H9 (cell line): ENCODE results near the gene ANKRD16. TPM values are rescaled to one million over a fixed set of nuclear protein-coding genes. Genes with fewer than 3 reads are reported as not detected.
"Not testable (repeated sequence)": the region's sequence is repeated elsewhere in the genome, so short reads cannot be mapped to it uniquely, and the experiment has no call there.

Source experiments
- DNase-seq: peaks from one replicate; pipeline ENCODE4 v3.0.0-alpha.2; 2017
- H2AFZ ChIP-seq: one replicate; pipeline ENCODE4 v1.6.1; 2013; ENCODE audit warnings: mild to moderate bottlenecking, low read length, control low read depth, moderate library complexity
- H2AK5ac ChIP-seq: 2 replicates; pipeline ENCODE4 v1.6.1; 2013; ENCODE audit warnings: low read length, control low read depth, mixed read lengths; ENCODE audit not compliant: insufficient read length
- H2BK120ac ChIP-seq: one replicate; pipeline ENCODE4 v1.6.1; 2013; ENCODE audit warnings: low read depth, mild to moderate bottlenecking, low read length, control low read depth, inconsistent platforms; ENCODE audit not compliant: poor library complexity, severe bottlenecking
- H2BK12ac ChIP-seq: 2 replicates; pipeline ENCODE4 v1.6.1; 2013; ENCODE audit warnings: low read length, control low read depth, mixed read lengths, low read depth; ENCODE audit not compliant: insufficient read length
- H2BK15ac ChIP-seq: 2 replicates; pipeline ENCODE4 v1.6.1; 2013; ENCODE audit warnings: low read depth, low read length, control low read depth
- H2BK20ac ChIP-seq: one replicate; pipeline ENCODE4 v1.6.1; 2013; ENCODE audit warnings: low read depth, mild to moderate bottlenecking, low read length, control low read depth, inconsistent platforms; ENCODE audit not compliant: poor library complexity, severe bottlenecking
- H2BK5ac ChIP-seq: 2 replicates; pipeline ENCODE4 v1.6.1; 2013; ENCODE audit warnings: low read length, control low read depth, mixed read lengths; ENCODE audit not compliant: insufficient read length
- H3K14ac ChIP-seq: 2 replicates; pipeline ENCODE4 v1.6.1; 2013; ENCODE audit warnings: low read length, control low read depth; ENCODE audit not compliant: insufficient read depth
- H3K18ac ChIP-seq: 2 replicates; pipeline ENCODE4 v1.6.1; 2013; ENCODE audit warnings: low read depth, mild to moderate bottlenecking, mixed read lengths, low read length, control low read depth; ENCODE audit not compliant: insufficient read length
- H3K23ac ChIP-seq: 2 replicates; pipeline ENCODE4 v1.6.1; 2013; ENCODE audit warnings: low read length, control low read depth, mixed read lengths, low read depth; ENCODE audit not compliant: insufficient read length
- H3K23me2 ChIP-seq: 2 replicates; pipeline ENCODE4 v1.6.1; 2013; ENCODE audit warnings: low read depth, mild to moderate bottlenecking, mixed read lengths, low read length, control low read depth; ENCODE audit not compliant: insufficient read length, poor library complexity, severe bottlenecking
- H3K27ac ChIP-seq: 2 replicates; pipeline ENCODE4 v1.5.1; 2013; ENCODE audit warnings: low read length, control low read depth, mixed read lengths, low read depth; ENCODE audit not compliant: insufficient read length
- H3K27me3 ChIP-seq: 2 replicates; pipeline ENCODE4 v1.6.1; 2013; ENCODE audit warnings: low read length, control low read depth, inconsistent platforms; ENCODE audit not compliant: insufficient read depth
- H3K4ac ChIP-seq: 2 replicates; pipeline ENCODE4 v1.6.1; 2013; ENCODE audit warnings: low read depth, mild to moderate bottlenecking, control low read depth, inconsistent platforms, low read length, moderate library complexity
- H3K4me1 ChIP-seq: 2 replicates; pipeline ENCODE4 v1.6.1; 2013; ENCODE audit warnings: low read length, control low read depth, inconsistent platforms; ENCODE audit not compliant: insufficient read depth
- H3K4me2 ChIP-seq: 2 replicates; pipeline ENCODE4 v1.6.1; 2013; ENCODE audit warnings: low read length, control low read depth, mixed read lengths; ENCODE audit not compliant: insufficient read length, insufficient read depth
- H3K56ac ChIP-seq: 2 replicates; pipeline ENCODE4 v1.6.1; 2013; ENCODE audit warnings: low read depth, mild to moderate bottlenecking, mixed read lengths, low read length, control low read depth; ENCODE audit not compliant: insufficient read length
- H3K79me1 ChIP-seq: 2 replicates; pipeline ENCODE4 v1.6.1; 2013; ENCODE audit warnings: low read depth, mild to moderate bottlenecking, moderate library complexity, low read length, control low read depth, inconsistent platforms; ENCODE audit not compliant: insufficient read depth, poor library complexity, severe bottlenecking
- H3K79me2 ChIP-seq: 2 replicates; pipeline ENCODE4 v1.6.1; 2013; ENCODE audit warnings: low read length, control low read depth, inconsistent platforms; ENCODE audit not compliant: insufficient read depth
- H3K9ac ChIP-seq: 2 replicates; pipeline ENCODE4 v1.6.1; 2013; ENCODE audit warnings: low read length, control low read depth, mixed read lengths; ENCODE audit not compliant: insufficient read length; ENCODE audit errors: extremely low read depth
- H3K9me3 ChIP-seq: one replicate; pipeline ENCODE4 v1.6.1; 2013; ENCODE audit warnings: low read depth, low read length, inconsistent platforms; ENCODE audit not compliant: control insufficient read depth
- H3T11ph ChIP-seq: one replicate; pipeline ENCODE4 v1.6.1; 2013; ENCODE audit warnings: mild to moderate bottlenecking, low read length, control low read depth, inconsistent platforms
- H4K20me1 ChIP-seq: one replicate; pipeline ENCODE4 v1.6.1; 2013; ENCODE audit not compliant: control insufficient read depth, insufficient read length, insufficient read depth
- H4K5ac ChIP-seq: 2 replicates; pipeline ENCODE4 v1.6.1; 2013; ENCODE audit warnings: low read depth, mild to moderate bottlenecking, mixed read lengths, low read length, control low read depth; ENCODE audit not compliant: insufficient read length
- H4K8ac ChIP-seq: replicated peaks from 2 replicates; pipeline ENCODE4 v1.6.1; 2013; ENCODE audit warnings: low read length, control low read depth, mixed read lengths, low read depth; ENCODE audit not compliant: insufficient read length
- H4K91ac ChIP-seq: 2 replicates; pipeline ENCODE4 v1.6.1; 2013; ENCODE audit warnings: low read depth, mild to moderate bottlenecking, moderate library complexity, mixed read lengths, low read length, control low read depth; ENCODE audit not compliant: insufficient read length
- H3K27ac Mint-ChIP-seq, 3 experiments: 2 replicates in 2 of 3; 3 replicates in 1 of 3; pipeline ENCODE4 v1.8.0; 2020 to 2021; ENCODE audit warnings: mixed read lengths in 3 of 3, mild to moderate bottlenecking in 1 of 3, moderate library complexity in 1 of 3
- H3K27me3 Mint-ChIP-seq: 2 replicates; pipeline ENCODE4 v1.8.0; 2021; ENCODE audit warnings: low read depth, mild to moderate bottlenecking, moderate library complexity, mixed read lengths
- H3K36me3 Mint-ChIP-seq, 3 experiments: 2 replicates in 2 of 3; 3 replicates in 1 of 3; pipeline ENCODE4 v1.8.0; 2020 to 2021; ENCODE audit warnings: low read depth in 3 of 3, mixed read lengths in 3 of 3; ENCODE audit not compliant: insufficient read depth in 1 of 3
- H3K4me1 Mint-ChIP-seq, 2 experiments: 2 replicates each; pipeline ENCODE4 v1.8.0; 2020; ENCODE audit warnings: mixed read lengths in 2 of 2
- H3K4me3 Mint-ChIP-seq, 2 experiments: 2 replicates in 1 of 2; 3 replicates in 1 of 2; pipeline ENCODE4 v1.8.0; 2020 to 2021; ENCODE audit warnings: mild to moderate bottlenecking in 2 of 2, mixed read lengths in 2 of 2, moderate library complexity in 1 of 2
- H3K9me3 Mint-ChIP-seq, 2 experiments: 2 replicates in 1 of 2; 3 replicates in 1 of 2; pipeline ENCODE4 v1.8.0; 2020; ENCODE audit warnings: mild to moderate bottlenecking in 2 of 2, mixed read lengths in 2 of 2, moderate library complexity in 1 of 2
- WGBS: extraction: QIAGEN DNeasy Blood & Tissue Kit; methylation state at CpG from one replicate; pipeline ENCODE4 v1.1.7; 2013; ENCODE audit warnings: missing lambda C conversion rate, low lambda C conversion rate, mixed read lengths; ENCODE audit not compliant: insufficient read length; ENCODE audit errors: extremely low coverage; 5-methylcytosine and 5-hydroxymethylcytosine counted together
- total RNA-seq: library from RNA; stranded (reverse); gene quantifications from 2 replicates; pipeline ENCODE4 v1.2.1, GENCODE V29; 2021

Gene ANKRD16
- total RNA-seq, 1 experiment from 2014 or later, result 11.4 TPM

GRCh38 chr10:5867091-5867615 lies 22.5 kb downstream of the ANKRD16 start:
- WGBS, result no CpG with 5 or more reads among the region's 4 CpGs

GRCh38 chr10:5866451-5867081 lies 23.1 kb downstream of the ANKRD16 start:
- H3K4ac ChIP-seq, H3K4me2 ChIP-seq, H2AFZ ChIP-seq, H3K56ac ChIP-seq, H3K18ac ChIP-seq, H2BK5ac ChIP-seq, H3K14ac ChIP-seq, H3K9me3 ChIP-seq, H3K23me2 ChIP-seq, H3K27me3 ChIP-seq, H3K27me3 Mint-ChIP-seq, H4K91ac ChIP-seq, H2BK15ac ChIP-seq, H3K4me3 Mint-ChIP-seq, H3K27ac Mint-ChIP-seq, H2BK20ac ChIP-seq, DNase-seq, H3K27ac ChIP-seq, H2AK5ac ChIP-seq, H3K79me2 ChIP-seq, H3K79me1 ChIP-seq, H4K5ac ChIP-seq, H3K4me1 Mint-ChIP-seq, H3K4me1 ChIP-seq, H3K9ac ChIP-seq, H2BK12ac ChIP-seq, H4K8ac ChIP-seq, H4K20me1 ChIP-seq, H3K23ac ChIP-seq, H3T11ph ChIP-seq, H2BK120ac ChIP-seq: not testable (repeated sequence)
- WGBS, result no CpG with 5 or more reads among the region's 5 CpGs
- H3K36me3 Mint-ChIP-seq, result peaks cover 31 to 35% (median 33%) of the 10 kb centered on the region in 3 experiments
- peaks cover 17% of the 10 kb centered on the region in 2 experiments; a peak in 4 of 5 replicates for H3K9me3 Mint-ChIP-seq

More at GRCh38 chr10:5867091-5867615, 22.5 kb downstream of the ANKRD16 start:
- H3T11ph ChIP-seq, H3K4me1 ChIP-seq, H3K18ac ChIP-seq, H3K27ac ChIP-seq, H2BK15ac ChIP-seq, H2AK5ac ChIP-seq, H3K79me1 ChIP-seq, H3K27me3 ChIP-seq, H3K27ac Mint-ChIP-seq, H3K4me2 ChIP-seq, H4K20me1 ChIP-seq, H2BK12ac ChIP-seq, H3K4me1 Mint-ChIP-seq, H2BK5ac ChIP-seq, H4K5ac ChIP-seq, DNase-seq, H3K23me2 ChIP-seq, H4K91ac ChIP-seq, H3K14ac ChIP-seq, H3K9ac ChIP-seq, H4K8ac ChIP-seq, H3K79me2 ChIP-seq, H3K4me3 Mint-ChIP-seq, H2AFZ ChIP-seq, H3K4ac ChIP-seq, H3K27me3 Mint-ChIP-seq, H3K9me3 ChIP-seq, H3K23ac ChIP-seq, H2BK20ac ChIP-seq, H3K56ac ChIP-seq, H2BK120ac ChIP-seq: not testable (repeated sequence)
- H3K9me3 Mint-ChIP-seq, result peaks cover 17% of the 10 kb centered on the region in 2 experiments; a peak in 4 of 5 replicates
- H3K36me3 Mint-ChIP-seq, result peaks cover 29 to 34% (median 30%) of the 10 kb centered on the region in 3 experiments
